HEK293 (cell line): ENCODE data around the gene PRKCA.

Experiments used
- PRDM2 ChIP-seq: fragments of 450-650 bp; formaldehyde crosslinking; IDR thresholded peaks from 2 replicates; pipeline ENCODE4 v1.5.1; 2016; ENCODE audit warnings: missing biosample characterization, missing genetic modification characterization, borderline replicate concordance
- PRDM6 ChIP-seq: fragments of 450-650 bp; formaldehyde crosslinking; IDR thresholded peaks from 2 replicates; pipeline ENCODE4 v1.5.1; 2017; ENCODE audit warnings: missing biosample characterization, missing genetic modification characterization
- TRIM28 ChIP-seq: IDR thresholded peaks from 2 replicates; pipeline ENCODE4 v1.6.1; 2011; ENCODE audit warnings: low read length, control low read depth, borderline replicate concordance
- ZNF10 ChIP-seq: fragments of 450-650 bp; formaldehyde crosslinking; IDR thresholded peaks from 2 replicates; pipeline ENCODE4 v1.5.1; 2017; ENCODE audit warnings: missing biosample characterization, missing genetic modification characterization
- ZNF157 ChIP-seq: fragments of 450-650 bp; formaldehyde crosslinking; IDR thresholded peaks from 2 replicates; pipeline ENCODE4 v1.5.1; 2016; ENCODE audit warnings: missing biosample characterization, missing genetic modification characterization
- ZNF292 ChIP-seq: fragments of 450-650 bp; formaldehyde crosslinking; IDR thresholded peaks from 2 replicates; pipeline ENCODE4 v1.5.1; 2016; ENCODE audit warnings: low read depth, missing biosample characterization, missing genetic modification characterization, borderline replicate concordance
- ZNF324 ChIP-seq: fragments of 450-650 bp; formaldehyde crosslinking; IDR thresholded peaks from 2 replicates; pipeline ENCODE4 v1.5.1; 2016; ENCODE audit warnings: missing biosample characterization, missing genetic modification characterization
- ZNF623 ChIP-seq: fragments of 450-650 bp; formaldehyde crosslinking; IDR thresholded peaks from 2 replicates; pipeline ENCODE4 v1.5.1; 2016; ENCODE audit warnings: missing biosample characterization, missing genetic modification characterization
- ZNF624 ChIP-seq: fragments of 450-650 bp; formaldehyde crosslinking; IDR thresholded peaks from 2 replicates; pipeline ENCODE4 v1.5.1; 2017; ENCODE audit warnings: missing biosample characterization, missing genetic modification characterization
- ZNF626 ChIP-seq: fragments of 450-650 bp; sonication (Bioruptor Pico); formaldehyde crosslinking; IDR thresholded peaks from 2 replicates; pipeline ENCODE4 v1.5.1; 2018; ENCODE audit warnings: missing biosample characterization, missing genetic modification characterization, inconsistent platforms
- ZNF654 ChIP-seq: fragments of 450-650 bp; formaldehyde crosslinking; IDR thresholded peaks from 2 replicates; pipeline ENCODE4 v1.5.1; 2016; ENCODE audit warnings: low read depth, missing biosample characterization, missing genetic modification characterization
- ZNF670 ChIP-seq: fragments of 450-650 bp; formaldehyde crosslinking; IDR thresholded peaks from 2 replicates; pipeline ENCODE4 v1.5.1; 2016; ENCODE audit warnings: missing biosample characterization, missing genetic modification characterization, low read depth
- TF ChIP-seq, protein P1 (sequence below): fragments of 450-650 bp; formaldehyde crosslinking; IDR thresholded peaks from 2 replicates; pipeline ENCODE4 v1.5.1; 2016; ENCODE audit warnings: missing biosample characterization, missing genetic modification characterization
- TF ChIP-seq, protein P2 (sequence below): sonication (generic); formaldehyde crosslinking; IDR thresholded peaks from 2 replicates; pipeline ENCODE4 v1.8.1; 2022; ENCODE audit warnings: mild to moderate bottlenecking, moderate library complexity, missing genetic modification reagents
- TF ChIP-seq, protein P3 (sequence below): fragments of 450-650 bp; formaldehyde crosslinking; IDR thresholded peaks from 2 replicates; pipeline ENCODE4 v1.5.1; 2017; ENCODE audit warnings: missing biosample characterization, missing genetic modification characterization
- TF ChIP-seq, protein P4 (sequence below): fragments of 450-650 bp; formaldehyde crosslinking; IDR thresholded peaks from 2 replicates; pipeline ENCODE4 v1.5.1; 2016; ENCODE audit warnings: missing biosample characterization, missing genetic modification characterization

The PRKCA gene

DNA sequence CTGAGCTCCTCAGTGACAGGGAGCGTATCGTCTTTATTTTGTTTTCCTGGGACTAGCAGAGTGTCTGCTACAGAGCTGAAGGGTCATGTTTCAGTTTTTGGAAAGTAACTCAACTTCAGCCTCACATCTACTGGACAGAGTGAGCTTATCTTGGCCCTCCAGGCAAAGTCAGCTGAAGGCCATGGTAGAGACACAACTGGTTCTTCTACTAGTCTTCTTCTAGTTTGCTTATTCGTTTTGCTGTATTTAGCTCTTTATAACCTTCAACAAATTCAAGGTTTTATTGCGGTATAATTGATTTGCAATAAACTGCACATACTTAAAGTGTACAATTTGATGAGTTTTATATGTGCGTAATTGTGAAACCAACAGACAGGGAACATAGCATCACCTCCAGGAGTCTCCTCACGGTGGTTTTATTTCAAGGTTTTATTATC lies 6.1 kb upstream of the PRKCA start (continued):
- TF ChIP-seq PRDM2 (no peak), ZNF626 (tag by site-specific recombination) (no peak), ZNF157 (tag by site-specific recombination) (no peak), ZNF324 (tag by site-specific recombination) (no peak), PRDM6 (tag by site-specific recombination) (peak; percentile 89), ZNF670 (tag by site-specific recombination) (no peak), ZNF654 (tag by site-specific recombination) (no peak), ZNF292 (tag by site-specific recombination) (no peak), ZNF623 (tag by site-specific recombination) (no peak), TRIM28 (peak; percentile 79; the same call in 1 of the 2 replicates), ZNF10 (tag by site-specific recombination) (0 out of 2 replicates have a peak, but pooled peaks have one; percentile 30), ZNF624 (tag by site-specific recombination) (no peak)
- TF ChIP-seq, protein P1, sequence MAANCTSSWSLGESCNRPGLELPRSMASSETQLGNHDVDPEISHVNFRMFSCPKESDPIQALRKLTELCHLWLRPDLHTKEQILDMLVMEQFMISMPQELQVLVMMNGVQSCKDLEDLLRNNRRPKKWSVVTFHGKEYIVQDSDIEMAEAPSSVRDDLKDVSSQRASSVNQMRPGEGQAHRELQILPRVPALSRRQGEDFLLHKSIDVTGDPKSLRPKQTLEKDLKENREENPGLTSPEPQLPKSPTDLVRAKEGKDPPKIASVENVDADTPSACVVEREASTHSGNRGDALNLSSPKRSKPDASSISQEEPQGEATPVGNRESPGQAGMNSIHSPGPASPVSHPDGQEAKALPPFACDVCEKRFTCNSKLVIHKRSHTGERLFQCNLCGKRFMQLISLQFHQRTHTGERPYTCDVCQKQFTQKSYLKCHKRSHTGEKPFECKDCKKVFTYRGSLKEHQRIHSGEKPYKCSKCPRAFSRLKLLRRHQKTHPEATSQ, result no peak
- TF ChIP-seq, protein P2, sequence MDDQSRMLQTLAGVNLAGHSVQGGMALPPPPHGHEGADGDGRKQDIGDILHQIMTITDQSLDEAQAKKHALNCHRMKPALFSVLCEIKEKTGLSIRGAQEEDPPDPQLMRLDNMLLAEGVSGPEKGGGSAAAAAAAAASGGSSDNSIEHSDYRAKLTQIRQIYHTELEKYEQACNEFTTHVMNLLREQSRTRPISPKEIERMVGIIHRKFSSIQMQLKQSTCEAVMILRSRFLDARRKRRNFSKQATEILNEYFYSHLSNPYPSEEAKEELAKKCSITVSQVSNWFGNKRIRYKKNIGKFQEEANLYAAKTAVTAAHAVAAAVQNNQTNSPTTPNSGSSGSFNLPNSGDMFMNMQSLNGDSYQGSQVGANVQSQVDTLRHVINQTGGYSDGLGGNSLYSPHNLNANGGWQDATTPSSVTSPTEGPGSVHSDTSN (CRISPR knock-in tag), result no peak
- TF ChIP-seq, protein P3, sequence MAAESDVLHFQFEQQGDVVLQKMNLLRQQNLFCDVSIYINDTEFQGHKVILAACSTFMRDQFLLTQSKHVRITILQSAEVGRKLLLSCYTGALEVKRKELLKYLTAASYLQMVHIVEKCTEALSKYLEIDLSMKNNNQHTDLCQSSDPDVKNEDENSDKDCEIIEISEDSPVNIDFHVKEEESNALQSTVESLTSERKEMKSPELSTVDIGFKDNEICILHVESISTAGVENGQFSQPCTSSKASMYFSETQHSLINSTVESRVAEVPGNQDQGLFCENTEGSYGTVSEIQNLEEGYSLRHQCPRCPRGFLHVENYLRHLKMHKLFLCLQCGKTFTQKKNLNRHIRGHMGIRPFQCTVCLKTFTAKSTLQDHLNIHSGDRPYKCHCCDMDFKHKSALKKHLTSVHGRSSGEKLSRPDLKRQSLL (tag by site-specific recombination), result 0 out of 2 replicates have a peak, but pooled peaks have one; percentile 4
- TF ChIP-seq, protein P4, sequence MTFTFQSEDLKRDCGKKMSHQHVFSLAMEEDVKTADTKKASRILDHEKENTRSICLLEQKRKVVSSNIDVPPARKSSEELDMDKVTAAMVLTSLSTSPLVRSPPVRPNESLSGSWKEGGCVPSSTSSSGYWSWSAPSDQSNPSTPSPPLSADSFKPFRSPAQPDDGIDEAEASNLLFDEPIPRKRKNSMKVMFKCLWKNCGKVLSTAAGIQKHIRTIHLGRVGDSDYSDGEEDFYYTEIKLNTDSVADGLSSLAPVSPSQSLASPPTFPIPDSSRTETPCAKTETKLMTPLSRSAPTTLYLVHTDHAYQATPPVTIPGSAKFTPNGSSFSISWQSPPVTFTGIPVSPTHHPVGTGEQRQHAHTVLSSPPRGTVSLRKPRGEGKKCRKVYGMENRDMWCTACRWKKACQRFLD (tag by site-specific recombination), result no peak
